GM18511 (cell line): ENCODE data around the gene COX4I2.

ENCODE experiments used
- ATAC-seq: cut with Tn5 transposase; IDR thresholded peaks from one replicate; pipeline ENCODE4 v1.9.1; 2021; ENCODE audit warnings: mild to moderate bottlenecking, moderate library complexity; ENCODE audit not compliant: unreplicated experiment

COX4I2 gene

GRCh38 chr20:31691646-31692275 is 54.0 kb downstream of the COX4I2 start:
- ATAC-seq, result peak; percentile 76

- ATAC-seq, result no peak
These were observed 55.7 kb downstream of the COX4I2 start for GRCh38 chr20:31693402-31693801.

- ATAC-seq, result no peak
These were observed 56.4 kb downstream of the COX4I2 start for GRCh38 chr20:31693987-31694661.
